ENCODE results near the gene NELFB. TPM values are rescaled to one million over a fixed set of nuclear protein-coding genes. Genes with fewer than 3 reads are reported as not detected.

Gene NELFB
- polyA plus RNA-seq, 1 donor from 2014 or later = 64.7 TPM

- H3K27me3 ChIP-seq (ENCODE audit: insufficient read depth, low read depth, low read length) = no peaks in the 10 kb centered on the region
- no peak overlapping the region for H3K27ac ChIP-seq (ENCODE audit: low read length)
- H3K9ac ChIP-seq (ENCODE audit: low read length) = peak overlapping the region; percentile 39
These were observed 40.9 kb downstream of the NELFB start for GRCh38 chr9:137295849-137296669.

More at GRCh38 chr9:137295849-137296669, 40.9 kb downstream of the NELFB start:
- H4K20me1 ChIP-seq (ENCODE audit: insufficient read depth) = no peaks in the 10 kb centered on the region
- no peaks in the 10 kb centered on the region for H3K36me3 ChIP-seq (ENCODE audit: insufficient read depth, low read length)
- H3K79me2 ChIP-seq (replicated peaks; ENCODE audit: insufficient read depth, low read length) = peaks cover 4% of the 10 kb centered on the region
- no peak overlapping the region for H2AFZ ChIP-seq (ENCODE audit: low read depth, low read length)
- no peaks in the 10 kb centered on the region for H3K9me2 ChIP-seq (ENCODE audit: insufficient read depth, low read length)
- H3K9me3 ChIP-seq (ENCODE audit: low read length) = no peaks in the 10 kb centered on the region
- no peaks in the 10 kb centered on the region for H3F3A ChIP-seq (ENCODE audit: insufficient read depth, low read length, poor library complexity, severe bottlenecking)
- peak overlapping the region; percentile 51 for H3K4me3 ChIP-seq (ENCODE audit: low read length)
- TF ChIP-seq EZH2 (IDR thresholded peaks at IDR 0.05; ENCODE audit: borderline replicate concordance, insufficient read depth, low read length, poor library complexity, severe bottlenecking) (no peak), MXI1 (conservative IDR thresholded peaks at IDR 0.05; ENCODE audit: poor library complexity, severe bottlenecking) (no peak), POLR2AphosphoS5 (IDR thresholded peaks at IDR 0.05) (no peak), TAF1 (IDR thresholded peaks at IDR 0.05; ENCODE audit: low read depth) (no peak), REST (IDR thresholded peaks at IDR 0.05; ENCODE audit: borderline replicate concordance) (no peak), EP300 (conservative IDR thresholded peaks at IDR 0.05; ENCODE audit: poor library complexity, severe bottlenecking) (no peak), SMC3 (conservative IDR thresholded peaks at IDR 0.05; ENCODE audit: poor library complexity) (no peak), CTCF (IDR thresholded peaks at IDR 0.05; ENCODE audit: poor library complexity, severe bottlenecking) (no peak), RAD21 (conservative IDR thresholded peaks at IDR 0.05) (no peak)
- no peak overlapping the region for H3K4me2 ChIP-seq (ENCODE audit: low read length)
